Globus pallidus (tissue), 1 donor: ENCODE data around the gene UBAC2.

Experiments used
- DNase-seq: peaks from one replicate; pipeline ENCODE4 v3.0.0-alpha.2; 2015; ENCODE audit warnings: low spot score

UBAC2 gene

DNA sequence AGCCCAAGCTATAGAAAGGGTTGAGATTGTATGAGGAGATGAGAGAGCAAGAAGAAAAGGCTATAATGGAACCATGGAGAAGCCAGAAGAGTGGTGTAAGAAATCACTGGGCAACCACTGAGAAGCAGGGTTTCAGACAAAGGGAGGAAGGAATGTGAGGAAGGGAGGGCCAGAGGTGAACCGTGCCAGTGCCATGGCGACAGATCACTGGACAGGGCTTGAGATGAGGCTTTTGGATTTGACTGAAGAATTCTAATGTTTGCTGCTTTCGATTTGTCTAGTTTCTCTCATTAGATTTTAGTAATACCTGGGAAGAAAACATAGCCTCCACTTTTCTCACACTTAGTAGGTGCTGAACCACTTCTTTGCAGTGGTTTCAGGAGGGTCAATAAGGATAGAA, 112.8 kb downstream of the UBAC2 start:
- no peak for DNase-seq

DNA sequence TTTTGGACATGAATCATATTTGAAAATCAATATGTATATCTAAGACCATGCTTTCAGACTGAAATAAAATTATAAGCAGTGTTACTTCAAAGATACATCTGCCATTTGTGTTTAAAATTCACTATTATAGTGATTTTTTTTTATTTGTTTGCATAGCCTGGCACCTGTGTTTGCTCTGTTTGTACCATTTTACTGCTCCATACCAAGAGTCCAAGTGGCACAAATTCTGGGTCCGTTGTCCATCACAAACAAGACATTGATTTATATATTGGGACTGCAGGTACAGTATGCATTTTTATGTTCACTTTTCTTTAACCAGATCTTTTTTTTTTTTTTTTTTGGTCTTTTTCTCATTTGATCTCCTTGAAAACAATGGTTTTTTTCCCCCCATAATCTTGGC, 113.3 kb downstream of the UBAC2 start:
- DNase-seq: no peak

DNA sequence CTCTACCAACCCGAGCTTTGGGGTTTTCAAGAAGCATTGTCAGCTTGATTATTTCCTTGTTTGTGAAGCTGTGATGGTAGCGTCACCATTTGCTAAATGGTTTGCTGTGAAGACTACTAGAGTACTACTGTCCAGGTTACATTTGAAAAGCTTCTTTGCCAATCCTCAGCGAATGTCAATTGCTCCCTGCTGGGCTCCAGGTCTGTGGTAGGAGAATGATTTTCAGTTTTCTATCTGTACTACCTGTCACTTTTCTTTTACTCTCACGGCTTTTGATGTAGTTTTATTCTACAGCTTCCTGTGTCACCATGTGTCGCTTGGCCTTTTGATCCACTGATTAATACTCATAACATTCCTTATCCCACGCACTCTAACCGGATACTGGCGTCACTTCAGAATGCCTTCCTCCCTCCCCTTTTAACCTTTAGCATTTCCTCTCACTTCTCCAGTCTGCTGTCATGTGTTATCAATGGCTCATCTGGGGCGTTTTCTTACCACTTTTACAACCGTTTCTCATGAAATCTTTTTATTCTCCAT, 114.1 kb downstream of the UBAC2 start:
- DNase-seq: no peak

DNA sequence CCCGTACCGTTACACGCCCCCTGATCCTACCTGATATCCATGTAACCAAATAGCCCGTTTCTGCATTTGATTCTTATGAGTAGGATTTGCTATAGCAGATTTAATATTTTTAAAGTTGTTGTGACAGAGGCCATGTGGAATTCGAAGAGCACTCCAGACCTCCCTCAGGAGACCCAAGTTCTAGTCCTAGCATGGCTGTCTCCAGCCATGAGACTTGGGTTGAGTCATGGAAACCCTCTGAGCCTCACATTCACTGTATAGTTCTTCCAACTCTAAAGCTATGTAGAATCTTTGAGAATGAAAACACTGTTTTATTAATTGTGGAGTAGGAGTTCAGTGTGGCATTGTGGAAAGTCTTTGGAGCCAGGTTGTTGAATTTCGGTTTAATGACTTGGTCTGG, 114.5 kb downstream of the UBAC2 start:
- no peak for DNase-seq

DNA sequence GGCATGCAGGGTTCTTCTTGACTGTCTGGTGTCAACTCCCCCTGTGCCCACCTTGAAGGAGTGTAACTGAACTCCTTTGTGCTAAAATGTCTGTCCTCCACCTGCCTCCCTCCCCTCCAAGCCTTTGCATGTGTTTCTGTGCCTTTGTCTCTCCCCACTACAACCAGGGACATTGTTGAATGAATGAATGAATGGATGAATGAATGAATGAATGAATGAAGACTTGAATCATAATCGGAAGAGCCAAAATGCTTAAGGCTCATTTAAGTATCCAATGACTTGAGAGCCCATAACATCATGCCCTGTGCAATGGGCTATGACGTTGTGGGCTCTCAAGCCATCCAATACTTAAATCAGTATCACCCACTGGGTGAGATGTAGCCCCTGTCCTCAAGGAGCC, 115.6 kb downstream of the UBAC2 start:
- no peak for DNase-seq

DNA sequence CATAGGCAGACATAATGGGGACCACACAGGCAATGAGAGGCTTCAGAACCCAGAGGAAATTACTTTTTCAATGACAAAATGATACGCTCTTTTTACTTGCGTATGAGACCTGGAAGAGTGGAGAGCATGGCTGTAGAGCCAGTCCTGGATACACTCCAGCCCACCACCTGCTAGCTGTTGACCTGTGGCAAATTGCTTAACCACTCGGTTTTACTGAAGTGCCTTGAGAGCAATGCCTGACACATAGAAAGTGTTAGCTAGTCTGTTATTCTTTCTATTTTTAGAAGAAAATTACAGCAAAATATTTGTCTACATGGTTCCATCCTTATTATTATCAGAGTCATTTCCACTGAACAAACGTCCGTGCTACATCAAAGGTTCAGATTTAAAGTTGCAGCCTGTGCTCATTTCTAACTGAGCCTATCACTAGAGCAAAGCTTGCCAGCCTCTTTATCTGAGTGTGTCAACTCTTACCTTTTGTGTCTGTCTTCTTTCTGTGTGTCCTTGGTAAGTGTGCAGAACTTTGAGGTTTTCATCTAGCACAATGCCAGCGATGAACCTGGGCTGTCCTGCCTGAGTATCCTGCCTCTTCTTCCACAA, 116.1 kb downstream of the UBAC2 start:
- no peak for DNase-seq

DNA sequence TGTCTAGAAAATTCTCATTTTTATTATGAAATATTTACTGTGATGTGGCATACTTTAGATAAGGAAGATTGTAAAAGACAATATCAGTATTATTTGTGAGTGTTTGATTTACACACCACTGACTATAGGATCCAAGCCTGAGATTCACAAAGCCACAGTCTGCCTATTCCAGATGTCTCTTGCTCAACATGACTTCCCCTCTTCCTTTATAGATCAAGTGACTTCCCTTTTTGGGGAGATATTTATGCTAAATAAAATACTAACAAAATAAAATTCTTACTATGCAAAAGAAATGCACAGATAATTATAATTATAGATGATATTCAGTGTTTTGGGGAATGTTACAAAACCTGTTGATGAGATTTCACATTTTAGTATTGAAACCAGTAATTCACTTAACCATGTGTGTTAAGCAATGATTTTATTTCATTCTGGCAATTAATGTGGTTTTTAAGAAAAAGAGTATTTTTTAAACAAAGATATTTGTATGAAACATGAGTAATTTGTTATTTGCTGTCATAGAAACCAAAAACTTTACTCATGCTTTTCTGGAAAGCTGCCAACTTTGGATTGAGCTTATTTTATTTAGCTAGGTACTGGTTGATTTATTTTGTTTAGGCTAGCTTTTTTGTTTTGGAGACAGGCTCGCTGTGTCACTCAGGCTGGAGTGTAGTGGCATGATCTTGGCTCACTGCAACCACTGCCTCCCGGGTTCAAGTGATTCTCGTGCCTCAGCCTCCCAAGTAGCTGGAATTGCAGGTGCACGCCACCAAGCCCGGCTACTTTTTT, 120.2 kb downstream of the UBAC2 start:
- no peak for DNase-seq

DNA sequence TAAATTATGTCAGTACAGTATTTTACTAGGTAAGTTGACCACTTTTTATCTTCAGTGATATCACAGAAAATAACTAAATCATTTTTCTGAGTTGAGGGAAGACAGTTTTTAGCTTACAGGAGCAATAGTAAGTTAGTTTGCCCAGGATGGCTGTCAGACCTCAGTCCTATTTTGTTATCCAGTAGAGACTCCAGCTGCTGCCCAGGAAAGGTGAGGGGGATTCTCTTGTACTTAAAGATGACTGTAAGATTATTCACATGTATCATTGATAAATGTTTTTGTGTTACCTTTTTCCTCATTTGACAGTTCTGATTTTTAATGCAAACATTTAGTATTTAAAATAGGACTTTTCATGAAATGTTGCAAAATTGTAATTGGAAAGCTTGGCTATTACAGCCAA, 121.1 kb downstream of the UBAC2 start:
- no peak for DNase-seq

DNA sequence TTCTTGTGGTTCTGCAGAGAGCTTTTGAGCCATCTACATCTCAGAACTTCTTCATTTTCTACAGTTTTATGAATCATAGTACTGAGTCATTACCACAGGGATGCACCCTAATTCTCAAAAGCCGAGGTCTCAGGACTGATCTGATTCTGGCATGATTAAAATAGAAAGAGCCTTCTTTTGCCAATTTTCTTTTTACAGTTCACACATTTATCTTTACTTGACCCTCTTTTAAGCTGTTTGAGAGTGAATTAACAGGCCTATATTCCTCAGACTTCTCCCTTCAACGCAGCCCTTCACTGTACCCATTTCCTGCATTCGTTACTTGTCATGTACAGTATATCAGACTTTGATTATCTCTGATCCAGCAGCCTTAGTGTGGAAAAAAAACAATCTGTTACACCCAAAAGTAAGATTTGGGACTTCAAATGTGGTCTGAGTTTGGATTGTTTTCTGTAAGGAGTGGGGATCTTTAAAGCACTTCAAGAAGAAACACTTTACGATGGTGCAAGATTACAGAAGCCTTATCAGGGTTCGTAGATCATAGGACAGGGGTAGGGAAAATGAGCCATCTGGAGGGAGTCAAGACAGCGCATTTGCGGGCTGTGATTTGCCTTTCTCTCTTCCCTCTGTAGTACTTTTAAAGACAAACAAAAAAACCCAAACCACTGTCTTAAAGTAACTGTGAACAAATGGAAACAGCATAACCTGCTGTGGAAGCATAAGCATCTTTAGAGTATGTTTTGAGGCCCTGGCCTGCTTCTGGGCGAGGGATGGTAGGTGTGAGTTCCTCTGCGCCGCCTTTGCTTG, 121.8 kb downstream of the UBAC2 start:
- DNase-seq: no peak

DNA sequence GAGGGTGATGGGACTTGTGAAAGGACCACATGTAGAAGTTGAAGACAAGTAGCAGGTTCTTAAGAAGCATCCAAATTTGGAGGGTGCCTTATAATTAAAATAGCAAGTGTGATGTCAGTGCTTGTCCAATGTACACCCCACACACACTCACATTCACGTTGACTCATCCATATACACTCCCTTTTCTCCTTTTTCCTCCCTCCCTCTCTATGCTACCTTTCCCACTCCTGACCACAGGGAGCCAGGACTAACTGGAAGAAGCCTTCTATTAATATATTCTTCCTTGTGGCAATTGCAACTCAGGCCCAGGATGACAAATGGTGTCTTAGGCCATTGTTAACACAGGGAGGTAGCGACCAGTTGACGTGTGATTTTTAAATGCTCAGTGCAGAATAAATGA, 122.8 kb downstream of the UBAC2 start:
- no peak for DNase-seq

DNA sequence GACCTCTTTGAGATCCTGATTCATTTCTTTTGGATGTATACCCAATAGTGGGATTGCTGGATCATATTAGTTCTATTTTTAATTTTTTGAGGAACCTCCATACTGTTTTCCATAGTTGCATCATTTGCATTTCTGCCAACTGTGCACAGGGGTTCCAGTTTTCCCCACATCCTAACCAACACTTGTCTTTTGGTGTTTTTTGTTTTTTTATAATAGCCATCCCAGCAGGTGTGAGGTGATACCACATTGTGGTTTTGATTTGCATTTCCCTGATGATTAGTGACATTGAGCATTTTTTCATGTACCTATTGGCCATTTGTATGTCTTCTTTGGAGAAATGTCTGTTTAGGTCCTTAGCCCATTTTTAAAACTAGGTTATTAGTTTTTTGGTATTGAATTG, 125.4 kb downstream of the UBAC2 start:
- DNase-seq: no peak

DNA sequence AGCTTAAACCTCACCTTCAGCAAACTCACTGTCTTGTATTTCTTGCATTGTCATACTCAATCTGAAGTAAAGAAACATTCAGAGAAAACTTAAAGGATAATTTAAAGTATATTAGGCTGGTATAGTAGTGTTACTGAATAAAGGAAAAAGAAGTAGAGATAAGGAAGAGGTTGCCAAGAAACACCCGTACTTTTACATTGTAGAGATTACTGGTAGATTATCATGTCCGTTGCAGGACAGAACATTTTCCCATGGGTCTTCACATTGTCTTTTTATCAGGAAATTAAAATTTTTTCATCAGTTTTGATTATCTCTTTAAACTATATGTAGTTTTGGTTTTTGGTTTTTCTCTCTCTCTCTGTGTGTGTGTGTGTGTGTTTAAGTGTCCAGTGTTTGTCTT, 126.5 kb downstream of the UBAC2 start:
- no peak for DNase-seq

DNA sequence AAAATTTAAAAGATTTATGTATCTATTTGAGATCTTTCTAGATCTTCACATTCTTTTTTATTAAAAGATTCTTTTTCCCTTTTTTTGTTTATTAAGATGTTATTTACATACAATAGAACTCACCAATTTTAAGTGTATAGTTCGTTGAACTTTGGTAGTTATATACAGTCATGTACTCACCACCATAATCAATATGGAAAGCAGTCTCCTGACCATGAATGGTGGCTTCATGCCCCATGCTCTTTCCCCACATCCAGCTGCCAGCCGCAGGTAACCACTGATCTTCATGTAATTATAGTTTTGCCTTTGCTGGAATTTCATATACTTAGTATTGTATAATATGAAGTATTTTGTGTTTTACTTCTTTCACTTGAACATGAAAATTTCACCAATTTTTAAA, 127.1 kb downstream of the UBAC2 start:
- DNase-seq: no peak

DNA sequence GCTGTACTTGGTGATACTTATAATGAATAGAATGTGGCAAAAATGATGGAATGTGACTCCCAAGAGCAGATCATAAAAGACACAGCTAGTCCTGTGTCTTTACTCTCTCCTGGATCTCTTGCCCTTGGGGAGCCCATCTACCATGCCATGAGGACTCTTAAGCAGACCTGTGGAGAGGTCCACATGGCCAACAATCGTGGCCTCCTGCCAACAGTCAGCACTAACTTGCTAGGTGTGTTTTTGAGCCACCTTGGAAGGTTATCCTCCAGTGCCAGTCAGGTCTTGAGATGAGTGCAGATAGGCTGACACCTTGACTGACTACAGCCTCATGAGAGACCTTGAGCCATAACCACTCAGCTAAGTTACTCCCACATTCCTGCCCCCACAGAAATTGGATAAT, 128.8 kb downstream of the UBAC2 start:
- DNase-seq: no peak

DNA sequence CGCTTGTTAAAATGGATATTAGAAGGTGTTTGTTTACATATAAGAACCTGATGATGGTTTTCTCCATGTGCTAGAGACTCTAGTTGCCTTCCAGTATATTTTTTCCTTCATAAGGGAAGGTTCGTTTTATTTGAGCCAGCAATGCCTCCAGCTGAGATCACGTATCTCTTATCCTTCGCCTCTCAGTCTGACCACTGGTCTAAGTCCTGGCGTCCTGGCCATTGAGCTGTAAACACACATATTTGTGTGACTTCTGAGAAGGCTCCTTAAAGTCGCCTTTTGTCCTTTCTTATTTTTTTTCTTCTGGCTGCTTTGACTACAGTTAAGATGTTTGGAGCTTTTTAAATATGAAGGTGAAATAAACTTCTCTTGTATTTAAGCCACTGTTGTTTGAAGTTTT, 130.3 kb downstream of the UBAC2 start:
- DNase-seq: no peak

DNA sequence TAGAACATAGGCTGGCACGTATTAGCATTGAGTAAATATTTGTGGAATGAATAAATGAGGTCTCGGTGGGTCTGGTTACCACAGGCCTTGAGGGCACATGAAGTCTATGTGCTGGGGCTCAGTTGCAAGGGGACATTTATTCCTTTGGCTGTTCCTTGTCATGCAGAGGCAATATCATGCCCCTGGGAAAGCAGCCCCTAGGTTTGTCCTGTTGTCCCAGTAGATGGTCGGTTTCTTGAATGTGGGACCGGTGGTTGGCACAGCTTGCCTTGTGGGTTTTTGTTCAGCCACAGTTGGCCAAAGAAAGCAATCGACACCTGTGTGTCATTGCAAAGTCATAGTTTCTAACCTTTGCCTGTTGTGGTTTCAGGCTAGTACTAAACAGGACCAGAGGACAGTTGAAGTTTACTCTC, 131.2 kb downstream of the UBAC2 start:
- DNase-seq: no peak

DNA sequence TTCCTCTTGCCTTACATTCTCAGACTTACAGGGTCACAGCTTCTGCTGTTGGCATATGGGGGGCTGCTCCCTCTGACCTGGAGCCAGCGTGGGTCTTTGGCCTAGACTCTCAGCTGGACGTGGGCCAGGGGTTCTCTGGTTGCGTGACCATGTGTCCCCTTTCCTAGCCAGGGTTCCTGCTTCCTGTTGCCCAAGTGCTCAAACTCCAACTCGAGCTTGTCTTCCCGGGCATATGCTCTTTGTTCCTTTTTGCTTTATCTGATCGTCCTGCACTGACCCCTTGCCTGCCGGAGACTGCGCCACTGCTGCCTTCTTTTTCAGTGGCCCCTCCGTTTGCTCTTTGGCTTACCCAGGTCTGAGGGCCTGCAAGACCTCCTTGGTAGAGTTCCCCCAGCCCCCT, 131.8 kb downstream of the UBAC2 start:
- DNase-seq: no peak

DNA sequence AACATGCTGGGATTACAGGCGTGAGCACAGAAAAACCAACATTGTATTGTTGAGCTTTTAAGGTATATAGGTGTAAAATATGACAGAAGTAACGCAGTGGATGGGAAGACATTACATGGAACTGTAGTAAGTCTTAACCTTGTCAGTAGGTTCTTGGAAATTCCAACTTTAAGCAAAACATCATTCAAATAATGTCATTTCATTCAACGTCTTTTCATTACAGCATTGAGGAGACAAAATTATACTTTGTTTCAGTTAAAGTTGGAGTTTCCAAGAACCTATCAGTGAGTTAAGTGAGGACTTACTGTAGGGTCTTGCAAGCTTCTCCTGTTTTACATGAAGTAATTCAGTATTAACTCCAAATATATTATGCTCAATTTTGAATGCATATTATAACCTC, 133.6 kb downstream of the UBAC2 start:
- no peak for DNase-seq

DNA sequence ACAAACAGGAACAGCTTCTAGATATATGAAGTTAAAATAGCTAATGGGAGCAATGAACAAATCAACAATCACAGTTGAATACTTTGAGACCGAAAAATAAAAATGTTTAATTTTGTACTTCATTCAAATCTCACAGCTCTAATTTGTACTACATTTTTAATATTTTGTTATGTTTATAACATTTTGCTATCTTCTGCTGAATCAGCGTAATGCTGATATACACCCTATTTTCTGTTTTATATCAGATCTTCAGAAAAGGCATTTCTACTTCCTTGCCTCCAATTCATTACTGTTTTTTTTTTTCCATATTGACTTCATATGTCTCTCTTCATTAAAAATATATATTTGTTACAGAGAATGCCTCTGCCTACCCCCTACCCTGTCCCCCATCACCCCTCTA, 134.4 kb downstream of the UBAC2 start:
- no peak for DNase-seq

DNA sequence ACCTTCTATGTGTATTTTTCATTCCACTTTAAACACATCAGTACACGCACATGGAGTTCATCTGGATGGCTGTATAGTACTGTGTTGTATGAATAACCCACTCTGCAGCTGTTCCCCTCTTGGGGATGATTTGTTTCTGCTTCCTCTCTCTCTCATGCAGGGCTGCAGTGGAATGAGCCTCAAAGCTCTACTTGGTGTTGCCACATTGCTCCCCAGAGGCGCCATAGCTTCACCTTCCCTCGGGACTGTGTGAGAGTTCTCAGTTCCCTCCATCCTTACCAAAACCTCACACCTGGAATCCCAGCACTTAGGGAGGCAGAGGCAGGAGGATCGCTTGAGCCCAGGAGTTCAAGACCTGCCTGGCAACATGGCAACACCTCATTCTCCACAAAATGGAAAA, 134.9 kb downstream of the UBAC2 start:
- no peak for DNase-seq

DNA sequence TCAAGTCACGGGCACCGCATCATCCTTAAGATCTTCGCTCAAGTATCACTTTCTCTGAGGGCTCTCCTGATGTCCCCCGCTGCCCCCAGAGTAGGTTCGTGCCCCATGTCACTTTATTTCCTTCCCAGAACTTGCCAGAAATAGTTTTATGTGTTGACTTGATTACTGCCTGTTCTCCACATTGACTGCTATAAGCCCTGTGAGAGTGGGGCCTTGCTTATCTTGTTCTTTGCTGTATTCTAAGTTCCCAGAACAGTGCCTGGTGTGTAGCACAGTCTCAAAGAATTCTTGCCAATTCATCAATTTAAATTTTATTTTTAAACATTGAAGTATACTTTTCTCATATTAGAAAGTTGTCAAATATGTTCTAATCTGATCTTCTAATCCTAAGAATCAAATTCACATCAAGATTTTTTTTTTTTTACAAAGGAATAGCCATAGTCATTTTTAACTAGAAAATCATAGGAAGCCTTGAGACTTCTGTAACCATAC, 138.6 kb downstream of the UBAC2 start:
- DNase-seq: no peak

DNA sequence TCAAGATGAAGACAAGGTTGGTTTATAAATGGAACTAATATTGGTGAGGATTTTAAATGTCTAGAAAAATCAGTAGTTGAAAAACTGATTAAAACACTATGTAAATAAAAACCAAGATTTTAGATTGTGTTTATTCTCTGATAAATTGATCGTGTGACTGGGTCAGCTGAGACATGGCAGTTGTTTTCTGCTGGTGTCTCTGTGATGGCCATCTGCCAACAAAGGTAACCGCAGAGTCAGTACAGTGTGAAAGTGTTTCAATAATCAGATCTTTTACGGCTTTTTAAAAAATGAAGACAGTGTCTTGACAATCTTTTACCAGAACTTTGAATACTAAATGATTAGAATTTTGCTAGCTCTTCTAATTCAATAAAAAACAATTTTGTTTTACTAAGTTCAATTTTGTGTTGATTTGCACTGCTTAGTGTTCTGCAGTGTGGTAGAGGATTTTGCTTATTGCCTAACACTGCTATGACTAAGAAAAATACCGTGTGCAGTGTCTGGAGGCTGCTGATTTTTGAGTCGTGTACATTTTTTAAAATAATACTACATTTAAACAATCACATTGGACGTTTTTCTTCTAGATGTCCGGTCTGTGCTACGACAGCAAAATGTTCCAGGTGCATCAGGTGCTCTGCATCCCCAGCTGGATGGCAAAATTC, 139.2 kb downstream of the UBAC2 start:
- no peak for DNase-seq
